OCI-LY3 (cell line): ENCODE results near the gene SCARB1.

Experiments
- H2AFZ ChIP-seq: fragments of 200-600, 300-600 bp; shearing (Covaris generic); 2 replicates; pipeline ENCODE4 v1.6.0; 2014; ENCODE audit warnings: antibody characterized with exemption, low read depth, low read length
- H3K27ac ChIP-seq: fragments of 200-600, 300-600 bp; sonication (generic); 2 replicates; pipeline ENCODE4 v1.5.1; 2014; ENCODE audit warnings: mild to moderate bottlenecking, low read length, moderate library complexity, mixed read lengths
- H3K27me3 ChIP-seq: fragments of 200-600, 300-600 bp; sonication (generic); 2 replicates; pipeline ENCODE4 v1.6.1; 2014; ENCODE audit warnings: low read depth, low read length, mixed read lengths
- H3K36me3 ChIP-seq: fragments of 200-600, 300-600 bp; sonication (generic); replicated peaks from 2 replicates; pipeline ENCODE3; 2014; ENCODE audit warnings: low read depth, low read length, mixed read lengths
- H3K4me1 ChIP-seq: fragments of 300-600, 200-600 bp; sonication (generic); 2 replicates; pipeline ENCODE4 v1.6.1; 2014; ENCODE audit warnings: low read length, mixed read lengths
- H3K4me2 ChIP-seq: fragments of 200-600, 300-600 bp; sonication (generic); 2 replicates; pipeline ENCODE4 v1.6.1; 2014; ENCODE audit warnings: low read length, mixed read lengths
- H3K4me3 ChIP-seq: fragments of 300-600, 200-600 bp; sonication (generic); 2 replicates; pipeline ENCODE4 v1.5.1; 2014; ENCODE audit warnings: antibody characterized with exemption, mild to moderate bottlenecking, low read length, moderate library complexity
- H3K79me2 ChIP-seq: fragments of 300-600, 200-600 bp; shearing (Covaris generic); 2 replicates; pipeline ENCODE4 v1.6.1; 2014; ENCODE audit warnings: mild to moderate bottlenecking, low read length, mixed read lengths
- H3K9ac ChIP-seq: fragments of 300-600, 200-600 bp; shearing (Covaris generic); 2 replicates; pipeline ENCODE4 v1.6.0; 2014; ENCODE audit warnings: mild to moderate bottlenecking, low read length, moderate library complexity
- H3K9me3 ChIP-seq: fragments of 200-600, 300-600 bp; shearing (Covaris generic); 2 replicates; pipeline ENCODE4 v1.6.1; 2014; ENCODE audit warnings: low read length, mixed read lengths; ENCODE audit not compliant: insufficient read depth
- H4K20me1 ChIP-seq: fragments of 200-600, 300-600 bp; sonication (generic); 2 replicates; pipeline ENCODE4 v1.6.1; 2016; ENCODE audit warnings: low read length, mixed read lengths; ENCODE audit not compliant: insufficient read depth
- CTCF ChIP-seq: fragments of 200-600, 300-600 bp; sonication (generic); IDR thresholded peaks from 2 replicates; pipeline ENCODE4 v1.5.1; 2014; ENCODE audit warnings: antibody characterized with exemption, low read length, low read depth
- EZH2phosphoT487 ChIP-seq: fragments of 200-600 bp; shearing (Covaris generic); IDR thresholded peaks from 2 replicates; pipeline ENCODE4 v1.6.1; 2018; ENCODE audit warnings: antibody characterized with exemption, mixed run types, low read depth

The SCARB1 gene

GRCh38 chr12:124871297-124871696 lies 7.6 kb upstream of the SCARB1 start:
- Histone ChIP-seq H3K27ac (no peak overlapping the region), H2AFZ (no peak overlapping the region), H3K79me2 (no peaks in the 10 kb centered on the region), H3K4me3 (no peak overlapping the region), H3K36me3 (no peaks in the 10 kb centered on the region), H3K27me3 (0 out of 2 replicates have a peak, but pooled peaks cover 2% of the 10 kb centered on the region), H3K4me1 (peaks cover 10% of the 10 kb centered on the region), H3K4me2 (no peak overlapping the region), H4K20me1 (no peaks in the 10 kb centered on the region), H3K9ac (no peak overlapping the region), H3K9me3 (no peaks in the 10 kb centered on the region)
- no peak for TF ChIP-seq CTCF
- TF ChIP-seq EZH2phosphoT487 = no peak

- H3K79me2 ChIP-seq = no peaks in the 10 kb centered on the region
- TF ChIP-seq EZH2phosphoT487 = no peak
- no peak for TF ChIP-seq CTCF
- no peak overlapping the region for H3K9ac ChIP-seq
- H3K36me3 ChIP-seq = no peaks in the 10 kb centered on the region
- no peaks in the 10 kb centered on the region for H4K20me1 ChIP-seq
- no peak overlapping the region for H3K4me2 ChIP-seq
- no peak overlapping the region for H2AFZ ChIP-seq
- H3K27ac ChIP-seq = no peak overlapping the region
- peaks cover 10% of the 10 kb centered on the region for H3K4me1 ChIP-seq
- no peaks in the 10 kb centered on the region for H3K9me3 ChIP-seq
- H3K4me3 ChIP-seq = no peak overlapping the region
- 0 out of 2 replicates have a peak, but pooled peaks cover 2% of the 10 kb centered on the region for H3K27me3 ChIP-seq
Observed at GRCh38 chr12:124870515-124870914, 6.9 kb upstream of the SCARB1 start.

- peak overlapping the region; percentile 46 for H3K9ac ChIP-seq
- H3K79me2 ChIP-seq = no peaks in the 10 kb centered on the region
- peaks cover 14% of the 10 kb centered on the region for H3K4me1 ChIP-seq
- H3K4me2 ChIP-seq = peak overlapping the region; percentile 64
- no peak overlapping the region for H3K27ac ChIP-seq
- TF ChIP-seq CTCF (no peak), EZH2phosphoT487 (no peak)
- no peaks in the 10 kb centered on the region for H3K9me3 ChIP-seq
- no peaks in the 10 kb centered on the region for H4K20me1 ChIP-seq
- H3K36me3 ChIP-seq = no peaks in the 10 kb centered on the region
- H2AFZ ChIP-seq = peak overlapping the region; percentile 24; the same call in 1 of the 2 replicates
- H3K27me3 ChIP-seq = 0 out of 2 replicates have a peak, but pooled peaks cover 2% of the 10 kb centered on the region
- H3K4me3 ChIP-seq = peak overlapping the region; percentile 69
Observed at GRCh38 chr12:124869059-124869665, 5.5 kb upstream of the SCARB1 start.

- no peaks in the 10 kb centered on the region for H3K36me3 ChIP-seq
- peak overlapping the region; percentile 46 for H3K9ac ChIP-seq
- H4K20me1 ChIP-seq = no peaks in the 10 kb centered on the region
- peaks cover 9% of the 10 kb centered on the region for H3K4me1 ChIP-seq
- TF ChIP-seq EZH2phosphoT487 (no peak), CTCF (no peak)
- no peak overlapping the region for H3K27ac ChIP-seq
- peak overlapping the region; percentile 69 for H3K4me3 ChIP-seq
- 0 out of 2 replicates have a peak overlapping the region, but pooled peaks have one; percentile 24 for H2AFZ ChIP-seq
- H3K4me2 ChIP-seq = peak overlapping the region; percentile 64
- peaks cover 3% of the 10 kb centered on the region for H3K79me2 ChIP-seq
- no peaks in the 10 kb centered on the region for H3K9me3 ChIP-seq
- H3K27me3 ChIP-seq = 0 out of 2 replicates have a peak, but pooled peaks cover 2% of the 10 kb centered on the region
Observed at GRCh38 chr12:124868252-124869058, 4.8 kb upstream of the SCARB1 start.
